Spinal cord (tissue), 10 donors: ENCODE data around the gene DPP6. TPM values are rescaled to one million over a fixed set of nuclear protein-coding genes. Genes with fewer than 3 reads are reported as not detected.

Source experiments
- DNase-seq, 6 donors: peaks; one replicate each; pipeline versions ENCODE4 v3.0.0 to v3.0.0-alpha.2; 2013 to 2015; ENCODE audit warnings: low spot score in 6 of 6, low read depth in 4 of 6
- H3K27ac ChIP-seq: one replicate; pipeline ENCODE4 v1.5.1; 2013; ENCODE audit warnings: low read depth, low read length, control low read depth
- H3K27me3 ChIP-seq: one replicate; pipeline ENCODE4 v1.6.1; 2013; ENCODE audit warnings: low read length; ENCODE audit not compliant: control insufficient read depth, insufficient read depth
- H3K36me3 ChIP-seq: one replicate; pipeline ENCODE4 v1.6.1; 2013; ENCODE audit warnings: low read length; ENCODE audit not compliant: control insufficient read depth, insufficient read depth
- H3K4me1 ChIP-seq: one replicate; pipeline ENCODE4 v1.6.1; 2013; ENCODE audit warnings: low read length; ENCODE audit not compliant: control insufficient read depth, insufficient read depth
- H3K4me3 ChIP-seq: one replicate; pipeline ENCODE4 v1.5.1; 2013; ENCODE audit warnings: low read depth, low read length, control low read depth
- H3K9me3 ChIP-seq: one replicate; pipeline ENCODE4 v1.6.1; 2013; ENCODE audit warnings: low read length; ENCODE audit not compliant: control insufficient read depth, insufficient read depth
- WGBS: methylation state at CpG from one replicate; pipeline ENCODE4 v1.1.5; 2013; ENCODE audit warnings: missing lambda C conversion rate; ENCODE audit not compliant: insufficient coverage; 5-methylcytosine and 5-hydroxymethylcytosine counted together
- polyA plus RNA-seq, 2 donors: library from polyadenylated mRNA; unstranded; fragments of 120-200 nt; gene quantifications; one replicate each; pipeline ENCODE4 v1.2.1, GENCODE V29; 2013; ENCODE audit not compliant: insufficient read length in 2 of 2
- total RNA-seq, 2 donors: library from RNA; depleted of rRNA in 1 of 2; stranded (reverse); fragments of 120-200 nt in 1 of 2; fragments of >200 nt in 1 of 2; gene quantifications; one replicate each; pipeline versions ENCODE4 v1.2.3 to v1.2.4, GENCODE V29; 2013 to 2014
- donor health status: healthy.

Gene DPP6
- total and polyA plus RNA-seq, 4 donors, result 36.3 to 104 (median 78.5) TPM

DNA sequence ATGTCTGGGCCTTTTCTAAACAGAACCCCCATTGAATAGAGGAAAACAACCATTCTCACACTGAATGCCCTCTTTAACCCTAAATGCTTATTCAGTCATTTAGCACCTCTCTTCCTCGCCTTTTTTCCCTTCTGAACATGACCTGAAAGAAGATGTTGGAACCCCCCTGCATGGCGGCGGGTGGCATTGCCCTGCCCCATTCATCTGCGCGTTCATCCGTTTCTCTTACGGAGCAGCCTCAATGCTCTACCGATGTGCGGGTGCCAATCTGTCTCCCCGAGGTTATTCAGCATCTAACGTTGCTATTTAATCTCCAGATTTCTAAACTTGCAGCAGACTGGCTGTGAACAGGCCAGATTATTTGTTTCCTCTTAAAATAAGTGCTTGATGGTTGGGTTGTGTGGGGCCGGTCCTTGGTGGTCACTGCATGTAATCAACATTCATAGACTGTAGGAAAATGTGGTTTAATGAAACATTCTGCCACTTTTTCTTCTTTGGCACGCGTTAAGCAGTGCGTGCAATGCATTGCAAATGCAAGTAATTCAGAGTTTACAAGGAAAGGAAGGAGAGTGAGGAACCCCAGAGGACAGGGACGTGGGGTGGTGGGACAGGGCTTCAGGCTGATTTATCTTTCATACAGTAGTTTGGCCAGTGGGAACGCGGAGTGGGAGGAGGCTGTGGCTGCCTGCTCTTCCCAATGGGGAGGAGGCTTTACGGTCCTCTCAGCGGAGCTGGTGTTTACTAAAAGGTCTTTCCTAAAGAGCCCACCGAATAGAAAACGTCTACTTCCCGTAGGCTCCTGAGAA lies 286.7 kb downstream of the DPP6 start:
- Histone ChIP-seq H3K36me3 (no peaks in the 10 kb centered on the region), H3K27me3 (no peaks in the 10 kb centered on the region), H3K4me3 (no peak overlapping the region), H3K27ac (peak overlapping the region; percentile 73), H3K4me1 (peaks cover 53% of the 10 kb centered on the region), H3K9me3 (no peaks in the 10 kb centered on the region)
- DNase-seq, result peak; percentile 49 to 92 (median 58)
- 16% methylated on average over 21 of the region's 23 CpGs for WGBS

DNA sequence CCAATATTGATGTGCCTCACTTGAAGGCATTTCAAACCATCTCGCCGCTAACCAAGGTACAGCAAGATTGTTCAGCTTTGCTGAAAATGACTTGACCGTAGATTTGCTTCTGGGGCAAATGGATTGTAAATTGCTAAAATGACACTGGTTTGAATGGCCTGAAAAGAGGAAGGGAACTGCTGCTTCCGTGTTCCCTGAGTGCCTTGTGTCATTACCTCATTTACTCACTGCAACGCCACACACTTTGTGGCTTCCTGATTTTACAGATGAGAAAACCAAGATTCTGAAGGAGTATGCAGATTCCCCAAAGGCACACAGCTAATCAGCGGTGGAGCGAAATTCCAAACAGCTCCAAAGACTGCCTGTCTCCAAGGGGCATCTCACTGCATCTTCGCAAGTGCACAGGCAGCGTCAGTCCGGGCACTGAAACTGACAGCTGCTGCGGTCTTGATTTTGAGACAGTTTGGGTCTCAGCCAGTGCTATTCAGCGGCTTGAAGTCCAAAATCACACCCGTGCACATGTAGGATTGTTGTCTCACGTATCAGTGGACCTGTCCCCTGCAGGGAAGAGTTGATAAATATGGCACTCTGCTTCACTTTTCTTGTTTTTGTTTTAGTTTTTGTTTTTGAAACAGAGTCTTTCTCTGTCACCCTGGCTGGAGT lies 290.9 kb downstream of the DPP6 start:
- no peaks in the 10 kb centered on the region for H3K27me3 ChIP-seq
- 65% methylated on average over 13 of the region's 14 CpGs for WGBS
- H3K4me3 ChIP-seq, result no peak overlapping the region
- no peaks in the 10 kb centered on the region for H3K9me3 ChIP-seq
- H3K27ac ChIP-seq, result no peak overlapping the region
- DNase-seq, result peak in 2 of 6 donors; percentile 30 to 38
- H3K4me1 ChIP-seq, result peaks cover 33% of the 10 kb centered on the region
- no peaks in the 10 kb centered on the region for H3K36me3 ChIP-seq

- no peaks in the 10 kb centered on the region for H3K27me3 ChIP-seq
- H3K4me1 ChIP-seq, result peaks cover 28% of the 10 kb centered on the region
- WGBS, result 98% methylated on average over 9 of the region's 14 CpGs
- H3K27ac ChIP-seq, result no peak overlapping the region
- H3K9me3 ChIP-seq, result no peaks in the 10 kb centered on the region
- H3K4me3 ChIP-seq, result no peak overlapping the region
- no peaks in the 10 kb centered on the region for H3K36me3 ChIP-seq
- DNase-seq, result no peak
These were observed 291.7 kb downstream of the DPP6 start for GRCh38 chr7:154343778-154344412.

- no CpG with 5 or more reads among the region's 5 CpGs for WGBS
- no peak for DNase-seq
- peaks cover 18% of the 10 kb centered on the region for H3K4me1 ChIP-seq
These were observed 292.9 kb downstream of the DPP6 start for GRCh38 chr7:154345093-154345492.

DNA sequence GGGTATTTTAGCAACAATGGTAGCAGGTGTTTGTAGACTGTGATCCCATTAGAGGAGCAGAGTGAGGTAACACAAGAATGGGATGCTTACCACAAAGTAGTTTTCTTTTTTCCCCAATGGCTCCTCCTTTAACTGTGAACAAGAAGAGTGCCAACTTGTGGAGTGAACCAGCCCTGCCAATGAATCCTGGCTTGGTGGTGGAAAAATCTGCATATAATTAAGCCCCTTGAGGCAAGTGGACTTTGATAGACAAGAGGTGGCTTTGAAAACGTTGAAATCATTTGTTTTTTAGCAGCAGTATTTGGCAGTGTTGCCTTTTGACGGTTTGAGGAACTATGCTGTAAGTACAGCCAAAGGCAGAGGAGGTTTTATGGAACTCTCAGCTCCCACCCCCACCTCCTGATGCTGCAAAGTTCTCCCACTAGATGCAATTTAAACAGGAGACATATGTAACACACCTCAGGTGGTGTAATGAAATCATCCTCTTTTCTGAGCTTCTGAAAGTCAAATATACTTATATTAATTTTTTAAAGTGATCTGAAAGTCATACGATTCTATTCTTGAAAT lies 295.6 kb downstream of the DPP6 start:
- DNase-seq, result peak in 2 of 6 donors; percentile 43 to 83
- H3K36me3 ChIP-seq, result peaks cover 7% of the 10 kb centered on the region
- no peaks in the 10 kb centered on the region for H3K9me3 ChIP-seq
- H3K4me3 ChIP-seq, result no peak overlapping the region
- no peak overlapping the region for H3K27ac ChIP-seq
- no peaks in the 10 kb centered on the region for H3K27me3 ChIP-seq
- 0% methylated on average over 1 of the region's 3 CpGs for WGBS
- peaks cover 9% of the 10 kb centered on the region for H3K4me1 ChIP-seq

More at GRCh38 chr7:154345093-154345492, 292.9 kb downstream of the DPP6 start:
- Histone ChIP-seq H3K4me3 (no peak overlapping the region), H3K9me3 (no peaks in the 10 kb centered on the region), H3K36me3 (no peaks in the 10 kb centered on the region), H3K27me3 (no peaks in the 10 kb centered on the region), H3K27ac (no peak overlapping the region)

DNA sequence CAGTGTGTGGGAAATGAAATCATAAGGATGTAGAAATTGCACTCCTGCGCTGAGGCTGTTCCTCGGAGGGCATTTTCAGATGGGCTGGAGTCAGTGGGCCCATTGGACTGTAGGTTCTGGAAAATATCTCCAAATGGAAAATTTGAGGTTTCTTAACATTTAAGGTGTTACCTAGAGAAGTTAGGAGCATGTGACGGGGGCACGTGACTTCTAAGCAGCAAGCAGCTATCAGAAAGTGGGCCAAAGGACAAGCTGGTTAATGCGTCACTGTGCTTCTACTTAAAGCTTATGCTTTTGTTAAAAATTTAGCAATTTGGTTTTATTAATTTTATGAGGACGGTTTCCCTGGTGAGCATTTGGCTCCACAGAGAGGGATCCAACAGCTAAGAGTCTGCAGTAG lies 298.7 kb downstream of the DPP6 start:
- Histone ChIP-seq H3K27me3 (no peaks in the 10 kb centered on the region), H3K27ac (no peak overlapping the region), H3K36me3 (peaks cover 7% of the 10 kb centered on the region), H3K4me1 (peaks cover 3% of the 10 kb centered on the region), H3K9me3 (no peaks in the 10 kb centered on the region), H3K4me3 (no peak overlapping the region)
- no peak for DNase-seq
- 95% methylated on average over 4 of the region's 6 CpGs for WGBS

DNA sequence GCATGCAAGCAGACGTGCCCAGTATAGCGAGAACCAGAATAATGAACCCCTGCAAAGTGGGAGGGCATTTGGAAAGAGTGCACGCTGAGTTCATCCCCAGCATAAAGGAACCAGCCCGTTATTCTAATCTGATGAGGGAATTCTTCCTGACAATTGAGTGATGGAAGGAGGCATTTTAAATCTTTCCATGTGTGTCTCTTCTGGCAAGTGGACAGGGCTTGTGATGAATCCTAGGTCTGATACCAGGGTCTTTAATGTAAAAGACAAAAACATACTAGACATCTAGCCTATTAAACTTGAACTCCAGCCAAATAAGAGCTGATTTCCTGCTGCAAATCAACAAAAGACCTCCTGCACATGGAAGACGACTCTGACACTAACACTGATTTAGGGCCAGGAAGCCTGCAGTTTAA lies 301.2 kb downstream of the DPP6 start:
- peak in 2 of 6 donors; percentile 54 to 76 for DNase-seq
- Histone ChIP-seq H3K9me3 (no peaks in the 10 kb centered on the region), H3K4me1 (peaks cover 3% of the 10 kb centered on the region), H3K27ac (no peak overlapping the region), H3K36me3 (peaks cover 7% of the 10 kb centered on the region), H3K27me3 (no peaks in the 10 kb centered on the region), H3K4me3 (no peak overlapping the region)
- whole genome bisulfite sequencing, result 18% methylated on average over 4 of the region's 5 CpGs

GRCh38 chr7:154364170-154364569 lies 312.0 kb downstream of the DPP6 start:
- WGBS, result 63% methylated on average over 4 of the region's 6 CpGs
- Histone ChIP-seq H3K27me3 (no peaks in the 10 kb centered on the region), H3K4me3 (no peak overlapping the region), H3K9me3 (no peaks in the 10 kb centered on the region), H3K27ac (no peak overlapping the region), H3K36me3 (no peaks in the 10 kb centered on the region), H3K4me1 (no peaks in the 10 kb centered on the region)
- no peak for DNase-seq

- no peaks in the 10 kb centered on the region for H3K9me3 ChIP-seq
- no peaks in the 10 kb centered on the region for H3K27me3 ChIP-seq
- H3K36me3 ChIP-seq, result peaks cover 3% of the 10 kb centered on the region
- 77% methylated on average over 8 of the region's 8 CpGs for WGBS
- no peak overlapping the region for H3K4me3 ChIP-seq
- H3K4me1 ChIP-seq, result peaks cover 9% of the 10 kb centered on the region
- DNase-seq, result no peak
- no peak overlapping the region for H3K27ac ChIP-seq
These were observed 319.2 kb downstream of the DPP6 start for GRCh38 chr7:154371424-154371823.
